ENCODE results near the gene FANCM.
"Not testable (repeated sequence)": the region's sequence is repeated elsewhere in the genome, so short reads cannot be mapped to it uniquely, and the experiment has no call there.

Gene FANCM

GRCh38 chr14:45140661-45141187, 5.0 kb downstream of the FANCM start:
- no peak for DNase-seq

- DNase-seq, result not testable (repeated sequence)
Observed at GRCh38 chr14:45142083-45142482, 6.4 kb downstream of the FANCM start.

- DNase-seq, result no peak
Observed at GRCh38 chr14:45144658-45145057, 8.9 kb downstream of the FANCM start.

GRCh38 chr14:45145214-45145613, 9.5 kb downstream of the FANCM start:
- DNase-seq, result no peak

- DNase-seq, result no peak
Observed at GRCh38 chr14:45149602-45150001, 13.9 kb downstream of the FANCM start.

- DNase-seq, result no peak
Observed at GRCh38 chr14:45150386-45150890, 14.7 kb downstream of the FANCM start.

- no peak for DNase-seq
Observed at GRCh38 chr14:45156067-45156466, 20.3 kb downstream of the FANCM start.

- no peak for DNase-seq
Observed at GRCh38 chr14:45169906-45170305, 34.2 kb downstream of the FANCM start.

GRCh38 chr14:45177076-45177475, 41.3 kb downstream of the FANCM start:
- no peak for DNase-seq

- no peak for DNase-seq
Observed at GRCh38 chr14:45181329-45181728, 45.6 kb downstream of the FANCM start.

- DNase-seq, result no peak
Observed at GRCh38 chr14:45181806-45182205, 46.1 kb downstream of the FANCM start.

GRCh38 chr14:45185100-45185814, 49.5 kb downstream of the FANCM start:
- DNase-seq, result no peak

- DNase-seq, result no peak
Observed at GRCh38 chr14:45194964-45195363, 59.2 kb downstream of the FANCM start.

- DNase-seq, result no peak
Observed at GRCh38 chr14:45198551-45198950, 62.8 kb downstream of the FANCM start.

GRCh38 chr14:45199230-45199629, 63.5 kb downstream of the FANCM start:
- no peak for DNase-seq

GRCh38 chr14:45201905-45202304, 66.2 kb downstream of the FANCM start:
- peak in 1 of 2 experiments; percentile 43 for DNase-seq

GRCh38 chr14:45204241-45204640, 68.5 kb downstream of the FANCM start:
- no peak for DNase-seq

GRCh38 chr14:45210159-45210558, 74.4 kb downstream of the FANCM start:
- no peak for DNase-seq

GRCh38 chr14:45211295-45211694, 75.6 kb downstream of the FANCM start:
- DNase-seq, result no peak

- no peak for DNase-seq
Observed at GRCh38 chr14:45212231-45212630, 76.5 kb downstream of the FANCM start.

GRCh38 chr14:45213716-45214115, 78.0 kb downstream of the FANCM start:
- not testable (repeated sequence) for DNase-seq

GRCh38 chr14:45214341-45214740, 78.6 kb downstream of the FANCM start:
- DNase-seq, result not testable (repeated sequence)

- no peak for DNase-seq
Observed at GRCh38 chr14:45222485-45223262, 86.9 kb downstream of the FANCM start.

GRCh38 chr14:45227566-45227965, 91.8 kb downstream of the FANCM start:
- no peak for DNase-seq

Data from NCI-H446 (cell line).